Measurements from ENCODE around the gene FRRS1L.

Gene FRRS1L

DNA sequence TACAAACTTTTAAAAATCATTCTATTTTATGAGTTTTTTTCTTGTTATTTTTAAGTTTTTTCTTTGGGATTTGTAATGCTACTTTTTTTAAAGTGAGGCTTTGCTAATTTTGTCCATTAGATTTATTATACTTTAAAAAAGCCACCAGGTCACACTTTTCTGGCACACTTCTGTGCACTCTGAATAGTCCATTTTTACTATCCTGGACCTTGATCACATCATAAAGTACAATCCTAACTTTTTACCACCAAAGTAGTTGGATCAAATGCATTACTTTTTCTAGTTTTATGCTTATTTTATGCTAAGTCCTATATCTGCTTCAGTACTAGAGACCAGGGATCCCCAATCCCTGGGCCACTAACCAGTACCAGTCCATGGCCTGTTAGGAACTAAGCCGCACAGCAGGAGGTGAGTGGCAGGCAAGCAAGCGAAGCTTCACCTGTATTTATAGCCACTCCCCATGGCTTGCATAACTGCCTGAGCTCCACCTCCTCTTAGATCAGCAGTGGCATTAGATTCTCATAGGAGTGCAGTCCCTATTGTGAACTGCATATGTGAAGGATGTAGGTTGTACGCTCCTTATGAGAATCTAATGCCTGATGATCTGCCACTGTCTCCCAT, 16.0 kb downstream of the FRRS1L start:
- no peaks in the 10 kb centered on the region for H3K36me3 ChIP-seq (ENCODE audit: insufficient read depth, low read length)
- 85% methylated on average over 2 of the region's 3 CpGs for WGBS
- no peak overlapping the region for H3K4me3 ChIP-seq (ENCODE audit: low read length)
- H3K27ac ChIP-seq (ENCODE audit: low read depth, low read length), result no peak overlapping the region
- no peak overlapping the region for H3K9ac ChIP-seq (ENCODE audit: low read depth, low read length)
- no peaks in the 10 kb centered on the region for H3K4me1 ChIP-seq (ENCODE audit: insufficient read depth, low read length)
- no peaks in the 10 kb centered on the region for H3K27me3 ChIP-seq (ENCODE audit: insufficient read depth, low read length)
- peaks cover 25% of the 10 kb centered on the region for H3K9me3 ChIP-seq (ENCODE audit: insufficient read depth, low read depth, low read length)

DNA sequence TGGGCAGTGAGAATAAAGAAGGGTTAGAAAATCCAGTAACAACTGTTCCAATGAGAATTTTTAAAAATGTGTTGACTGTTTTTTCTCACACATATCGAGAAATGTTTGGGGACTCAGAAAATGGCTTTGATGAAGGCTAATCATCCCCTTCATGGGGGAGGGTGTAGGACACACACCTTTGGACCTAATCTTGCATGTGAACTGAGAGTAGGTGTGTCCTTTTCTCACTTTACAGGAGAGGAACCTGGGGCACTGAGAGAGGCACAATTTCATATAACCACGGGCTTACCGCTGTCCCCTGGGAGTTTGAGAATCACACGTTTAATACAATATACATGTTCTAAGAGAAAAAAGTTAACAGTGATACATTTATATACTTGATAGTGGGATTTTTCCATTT, 17.3 kb downstream of the FRRS1L start:
- H3K4me3 ChIP-seq (ENCODE audit: low read length), result no peak overlapping the region
- WGBS, result 92% methylated on average over 2 of the region's 4 CpGs
- H3K9me3 ChIP-seq (ENCODE audit: insufficient read depth, low read depth, low read length), result peaks cover 25% of the 10 kb centered on the region
- no peak overlapping the region for H3K27ac ChIP-seq (ENCODE audit: low read depth, low read length)
- no peaks in the 10 kb centered on the region for H3K4me1 ChIP-seq (ENCODE audit: insufficient read depth, low read length)
- H3K27me3 ChIP-seq (ENCODE audit: insufficient read depth, low read length), result no peaks in the 10 kb centered on the region
- no peaks in the 10 kb centered on the region for H3K36me3 ChIP-seq (ENCODE audit: insufficient read depth, low read length)
- H3K9ac ChIP-seq (ENCODE audit: low read depth, low read length), result no peak overlapping the region

GRCh38 chr9:109149089-109149488, 18.0 kb downstream of the FRRS1L start:
- WGBS, result 88% methylated on average over 5 of the region's 5 CpGs
- no peaks in the 10 kb centered on the region for H3K4me1 ChIP-seq (ENCODE audit: insufficient read depth, low read length)
- no peaks in the 10 kb centered on the region for H3K27me3 ChIP-seq (ENCODE audit: insufficient read depth, low read length)
- H3K36me3 ChIP-seq (ENCODE audit: insufficient read depth, low read length), result no peaks in the 10 kb centered on the region
- H3K9ac ChIP-seq (ENCODE audit: low read depth, low read length), result no peak overlapping the region
- H3K27ac ChIP-seq (ENCODE audit: low read depth, low read length), result no peak overlapping the region
- no peak overlapping the region for H3K4me3 ChIP-seq (ENCODE audit: low read length)
- H3K9me3 ChIP-seq (ENCODE audit: insufficient read depth, low read depth, low read length), result peaks cover 21% of the 10 kb centered on the region

DNA sequence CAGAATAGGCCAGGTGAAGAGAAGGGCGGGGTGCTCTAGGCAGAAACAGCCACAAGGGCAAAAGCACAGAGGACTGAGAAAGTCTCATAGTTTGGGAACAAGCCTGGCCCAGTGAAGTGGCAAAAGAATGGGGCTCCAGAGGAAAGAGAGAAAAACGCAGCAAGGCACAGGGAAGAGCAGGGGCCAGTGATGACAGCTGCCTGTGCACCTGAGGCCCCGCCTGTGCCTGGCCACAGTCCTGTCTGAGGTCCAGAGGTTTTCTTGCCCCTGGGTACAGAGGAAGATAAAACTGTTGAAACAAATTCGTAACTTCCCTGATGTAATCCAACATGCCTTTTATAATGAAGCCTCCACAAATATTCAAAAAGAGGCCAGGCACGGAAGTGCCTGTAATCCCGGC, 22.0 kb downstream of the FRRS1L start:
- H3K9ac ChIP-seq (ENCODE audit: low read depth, low read length), result no peak overlapping the region
- H3K36me3 ChIP-seq (ENCODE audit: insufficient read depth, low read length), result no peaks in the 10 kb centered on the region
- H3K4me3 ChIP-seq (ENCODE audit: low read length), result no peak overlapping the region
- H3K4me1 ChIP-seq (ENCODE audit: insufficient read depth, low read length), result no peaks in the 10 kb centered on the region
- H3K9me3 ChIP-seq (ENCODE audit: insufficient read depth, low read depth, low read length), result no peaks in the 10 kb centered on the region
- H3K27ac ChIP-seq (ENCODE audit: low read depth, low read length), result no peak overlapping the region
- 95% methylated on average over 6 of the region's 6 CpGs for WGBS
- H3K27me3 ChIP-seq (ENCODE audit: insufficient read depth, low read length), result no peaks in the 10 kb centered on the region

DNA sequence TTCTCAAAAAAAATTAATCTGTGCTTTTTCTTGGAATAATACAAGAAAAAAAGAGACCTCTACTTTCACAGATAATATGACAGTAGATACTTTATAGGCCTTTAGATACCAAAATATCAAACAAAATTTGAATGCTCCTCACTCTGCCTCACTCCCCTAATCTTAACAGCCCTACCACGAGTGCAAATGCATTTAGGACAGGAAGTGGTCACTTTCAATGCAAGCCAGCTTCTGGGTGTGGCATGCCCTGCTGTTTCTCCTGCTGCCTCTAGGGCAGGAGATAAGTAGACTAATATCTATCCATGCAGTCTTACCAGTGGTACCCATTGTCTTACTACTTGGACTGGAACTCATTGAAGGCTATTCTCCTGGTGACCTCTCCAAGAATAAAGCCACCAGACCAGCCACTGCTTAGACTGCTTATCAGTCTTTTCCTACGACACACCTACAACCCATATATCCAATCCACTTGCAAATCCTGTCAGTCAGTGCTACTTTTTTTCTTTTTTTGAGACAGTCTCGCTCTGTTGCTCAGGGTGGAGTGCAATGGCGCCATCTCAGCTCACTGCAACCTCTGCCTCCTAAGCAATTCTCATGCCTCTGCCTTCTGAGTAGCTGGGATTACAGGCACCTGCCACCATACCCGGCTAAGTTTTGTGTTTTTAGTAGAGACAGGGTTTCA, 23.0 kb downstream of the FRRS1L start:
- Histone ChIP-seq H3K4me1 (ENCODE audit: insufficient read depth, low read length) (no peaks in the 10 kb centered on the region), H3K4me3 (ENCODE audit: low read length) (no peak overlapping the region), H3K27me3 (ENCODE audit: insufficient read depth, low read length) (no peaks in the 10 kb centered on the region), H3K9ac (ENCODE audit: low read depth, low read length) (no peak overlapping the region), H3K9me3 (ENCODE audit: insufficient read depth, low read depth, low read length) (no peaks in the 10 kb centered on the region), H3K27ac (ENCODE audit: low read depth, low read length) (no peak overlapping the region), H3K36me3 (ENCODE audit: insufficient read depth, low read length) (no peaks in the 10 kb centered on the region)
- WGBS, result 81% methylated on average over 5 of the region's 5 CpGs

DNA sequence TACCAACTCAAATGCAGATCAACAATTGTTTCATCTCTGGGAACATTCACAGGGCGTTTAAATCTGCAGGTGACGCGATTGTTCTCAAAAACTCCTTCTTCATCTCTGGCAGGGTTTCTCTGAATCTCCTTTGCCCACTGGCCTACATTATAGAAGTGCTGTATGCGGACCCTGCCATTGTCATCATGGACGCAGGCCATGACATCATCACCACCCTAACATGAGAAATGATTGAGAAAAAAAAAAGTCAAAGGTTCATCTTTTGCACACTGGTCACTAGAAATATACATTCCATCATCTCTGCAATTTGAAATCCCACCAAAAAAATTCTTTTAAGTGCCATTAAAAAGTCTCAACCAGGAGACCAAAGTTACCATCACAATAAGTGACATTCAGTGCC, 25.7 kb downstream of the FRRS1L start:
- Histone ChIP-seq H3K27me3 (ENCODE audit: insufficient read depth, low read length) (no peaks in the 10 kb centered on the region), H3K9me3 (ENCODE audit: insufficient read depth, low read depth, low read length) (no peaks in the 10 kb centered on the region), H3K4me1 (ENCODE audit: insufficient read depth, low read length) (no peaks in the 10 kb centered on the region), H3K4me3 (ENCODE audit: low read length) (no peak overlapping the region), H3K36me3 (ENCODE audit: insufficient read depth, low read length) (no peaks in the 10 kb centered on the region), H3K27ac (ENCODE audit: low read depth, low read length) (no peak overlapping the region), H3K9ac (ENCODE audit: low read depth, low read length) (no peak overlapping the region)
- 92% methylated on average over 5 of the region's 5 CpGs for WGBS

DNA sequence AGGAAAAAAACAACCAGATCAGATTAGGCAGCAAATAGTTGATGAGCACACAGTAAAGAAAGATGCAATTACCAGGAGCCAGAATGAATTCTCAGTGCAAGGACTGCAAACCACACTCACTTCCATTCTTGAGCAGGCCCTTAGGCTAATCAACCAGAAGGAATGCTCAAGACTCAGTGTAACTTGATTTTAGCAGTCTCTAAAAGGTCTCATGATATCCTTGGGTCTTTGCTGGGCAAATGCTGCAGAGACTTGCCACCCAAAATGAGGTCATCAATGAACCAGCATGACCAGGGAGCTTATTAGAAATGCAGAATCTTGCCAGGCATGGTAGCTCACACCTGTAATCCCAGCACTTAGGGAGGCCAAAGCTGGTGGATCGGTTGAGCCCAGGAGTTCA, 27.2 kb downstream of the FRRS1L start:
- Histone ChIP-seq H3K4me1 (ENCODE audit: insufficient read depth, low read length) (no peaks in the 10 kb centered on the region), H3K27ac (ENCODE audit: low read depth, low read length) (no peak overlapping the region)
- WGBS, result 89% methylated on average over 1 of the region's 1 CpG

DNA sequence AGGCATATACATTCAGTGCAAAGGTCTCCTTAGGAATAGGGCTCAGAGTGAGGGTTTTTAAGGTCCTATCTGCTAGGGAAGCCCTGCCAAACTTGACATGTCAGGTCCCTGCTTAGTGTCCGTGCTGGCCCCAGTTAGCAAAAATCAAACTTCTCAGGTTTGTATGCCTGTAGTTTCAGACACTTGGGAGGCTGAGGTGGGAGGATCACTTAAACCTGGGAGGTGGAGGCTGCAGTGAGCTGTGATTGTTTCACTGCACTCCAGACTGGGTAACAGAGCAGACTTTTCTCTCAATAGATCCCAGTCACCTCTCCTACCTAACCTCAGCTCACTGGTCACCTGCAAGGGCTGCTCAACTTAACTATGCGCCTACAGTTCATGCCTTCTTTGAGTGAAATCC, 28.6 kb downstream of the FRRS1L start:
- H3K27ac ChIP-seq (ENCODE audit: low read depth, low read length), result no peak overlapping the region
- no peaks in the 10 kb centered on the region for H3K27me3 ChIP-seq (ENCODE audit: insufficient read depth, low read length)
- no peak overlapping the region for H3K9ac ChIP-seq (ENCODE audit: low read depth, low read length)
- H3K36me3 ChIP-seq (ENCODE audit: insufficient read depth, low read length), result no peaks in the 10 kb centered on the region
- no peaks in the 10 kb centered on the region for H3K4me1 ChIP-seq (ENCODE audit: insufficient read depth, low read length)
- H3K9me3 ChIP-seq (ENCODE audit: insufficient read depth, low read depth, low read length), result no peaks in the 10 kb centered on the region
- WGBS, result 89% methylated on average over 2 of the region's 2 CpGs
- no peak overlapping the region for H3K4me3 ChIP-seq (ENCODE audit: low read length)

More for the DNA sequence above, 27.2 kb downstream of the FRRS1L start:
- H3K9ac ChIP-seq (ENCODE audit: low read depth, low read length), result no peak overlapping the region
- no peaks in the 10 kb centered on the region for H3K36me3 ChIP-seq (ENCODE audit: insufficient read depth, low read length)
- no peaks in the 10 kb centered on the region for H3K27me3 ChIP-seq (ENCODE audit: insufficient read depth, low read length)
- no peaks in the 10 kb centered on the region for H3K9me3 ChIP-seq (ENCODE audit: insufficient read depth, low read depth, low read length)
- H3K4me3 ChIP-seq (ENCODE audit: low read length), result no peak overlapping the region

- Histone ChIP-seq H3K9me3 (ENCODE audit: insufficient read depth, low read depth, low read length) (no peaks in the 10 kb centered on the region), H3K4me3 (ENCODE audit: low read length) (no peak overlapping the region), H3K9ac (ENCODE audit: low read depth, low read length) (no peak overlapping the region), H3K27me3 (ENCODE audit: insufficient read depth, low read length) (no peaks in the 10 kb centered on the region), H3K4me1 (ENCODE audit: insufficient read depth, low read length) (no peaks in the 10 kb centered on the region), H3K36me3 (ENCODE audit: insufficient read depth, low read length) (no peaks in the 10 kb centered on the region), H3K27ac (ENCODE audit: low read depth, low read length) (no peak overlapping the region)
- WGBS, result 94% methylated on average over 1 of the region's 1 CpG
Observed at GRCh38 chr9:109134167-109134578, 32.9 kb downstream of the FRRS1L start.

DNA sequence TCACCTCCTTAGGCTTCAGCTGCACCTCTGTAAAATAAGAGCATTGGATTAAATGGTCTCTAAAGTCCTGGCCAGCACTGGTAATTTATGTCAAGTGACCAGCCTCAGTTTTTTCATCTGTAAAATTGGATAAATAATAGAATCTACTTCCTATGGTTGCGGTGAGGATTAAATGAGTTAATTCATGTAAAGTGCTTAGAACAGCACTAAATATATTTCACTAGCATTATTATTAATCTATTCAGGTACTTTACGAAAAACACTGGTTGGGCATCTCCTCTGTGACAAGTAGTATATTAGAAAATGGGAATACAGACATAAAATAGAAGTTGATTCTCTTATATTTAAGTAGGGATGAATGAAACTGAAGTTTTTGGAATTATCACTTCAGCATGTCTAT, 33.5 kb downstream of the FRRS1L start:
- H3K36me3 ChIP-seq (ENCODE audit: insufficient read depth, low read length), result no peaks in the 10 kb centered on the region
- H3K27me3 ChIP-seq (ENCODE audit: insufficient read depth, low read length), result no peaks in the 10 kb centered on the region
- H3K27ac ChIP-seq (ENCODE audit: low read depth, low read length), result no peak overlapping the region
- H3K4me1 ChIP-seq (ENCODE audit: insufficient read depth, low read length), result no peaks in the 10 kb centered on the region
- H3K9me3 ChIP-seq (ENCODE audit: insufficient read depth, low read depth, low read length), result no peaks in the 10 kb centered on the region
- WGBS, result no CpG with 5 or more reads among the region's 2 CpGs
- no peak overlapping the region for H3K4me3 ChIP-seq (ENCODE audit: low read length)
- no peak overlapping the region for H3K9ac ChIP-seq (ENCODE audit: low read depth, low read length)

GRCh38 chr9:109132567-109133021, 34.5 kb downstream of the FRRS1L start:
- no peaks in the 10 kb centered on the region for H3K4me1 ChIP-seq (ENCODE audit: insufficient read depth, low read length)
- 91% methylated on average over 2 of the region's 2 CpGs for whole genome bisulfite sequencing
- H3K27me3 ChIP-seq (ENCODE audit: insufficient read depth, low read length), result no peaks in the 10 kb centered on the region
- no peaks in the 10 kb centered on the region for H3K36me3 ChIP-seq (ENCODE audit: insufficient read depth, low read length)
- H3K9ac ChIP-seq (ENCODE audit: low read depth, low read length), result no peak overlapping the region
- no peak overlapping the region for H3K27ac ChIP-seq (ENCODE audit: low read depth, low read length)
- no peaks in the 10 kb centered on the region for H3K9me3 ChIP-seq (ENCODE audit: insufficient read depth, low read depth, low read length)
- no peak overlapping the region for H3K4me3 ChIP-seq (ENCODE audit: low read length)
